H1 (cell line): ENCODE measurements around the gene RBFOX1. TPM values are rescaled to one million over a fixed set of nuclear protein-coding genes. Genes with fewer than 3 reads are reported as not detected.

Experiments
- CTCF ChIA-PET: fragments of 300-600 bp; sonication (Branson Sonifier 250); formaldehyde crosslinking; loops from one replicate; lab custom pipeline; 2021; ENCODE audit not compliant: partially characterized antibody; lab: Charles Lee
- POLR2A ChIA-PET: fragments of 300-600 bp; sonication (Branson Sonifier 250); formaldehyde crosslinking; loops from one replicate; lab custom pipeline; 2021; ENCODE audit warnings: inconsistent platforms; ENCODE audit not compliant: partially characterized antibody; lab: Charles Lee
- DNase-seq, 2 experiments: peaks; one replicate each; pipeline versions ENCODE4 v3.0.0 to v3.0.0-alpha.2; 2010 to 2022; ENCODE audit warnings: low spot score in 2 of 2, low read depth in 1 of 2, mixed read lengths in 1 of 2
- FAIRE-seq: peaks from 2 replicates; lab custom pipeline; 2011; peaks lifted over from hg19 to GRCh38; lab: Jason Lieb, UNC
- H2AFZ ChIP-seq: 2 replicates; pipeline ENCODE4 v1.8.1; 2012; ENCODE audit warnings: low read length, inconsistent platforms
- H2AK5ac ChIP-seq: 2 replicates; pipeline ENCODE4 v1.6.1; 2013; ENCODE audit warnings: low read depth, low read length
- H2BK120ac ChIP-seq: replicated peaks from 2 replicates; pipeline ENCODE3; 2013; ENCODE audit warnings: low read depth, low read length, inconsistent platforms
- H2BK12ac ChIP-seq: 2 replicates; pipeline ENCODE4 v1.6.1; 2013; ENCODE audit warnings: low read depth, low read length
- H2BK15ac ChIP-seq: 2 replicates; pipeline ENCODE4 v1.6.1; 2013; ENCODE audit warnings: low read length
- H2BK20ac ChIP-seq: 2 replicates; pipeline ENCODE4 v1.6.1; 2013; ENCODE audit warnings: low read length
- H2BK5ac ChIP-seq: 2 replicates; pipeline ENCODE4 v1.6.1; 2013; ENCODE audit warnings: low read depth, low read length
- H3K14ac ChIP-seq: 2 replicates; pipeline ENCODE4 v1.6.1; 2013; ENCODE audit warnings: inconsistent platforms; ENCODE audit not compliant: insufficient read length
- H3K18ac ChIP-seq: 2 replicates; pipeline ENCODE4 v1.6.1; 2013; ENCODE audit warnings: low read length; ENCODE audit errors: extremely low read depth
- H3K23ac ChIP-seq: 2 replicates; pipeline ENCODE4 v1.6.1; 2013; ENCODE audit warnings: inconsistent platforms; ENCODE audit not compliant: insufficient read length
- H3K23me2 ChIP-seq: 2 replicates; pipeline ENCODE4 v1.6.1; 2013; ENCODE audit warnings: low read depth, low read length
- H3K27ac ChIP-seq: 2 replicates; pipeline ENCODE4 v1.6.1; 2011; ENCODE audit warnings: low read depth, low read length, inconsistent platforms
- H3K27me3 ChIP-seq, 4 experiments: replicated peaks in 1 of 4; 1 replicate in 1 of 4; 2 replicates in 3 of 4; pipeline versions ENCODE4 v1.6.1 to v1.8.1; 2011 to 2013; ENCODE audit warnings: low read length in 3 of 4, mild to moderate bottlenecking in 3 of 4, inconsistent platforms in 2 of 4, mixed read lengths in 2 of 4, moderate library complexity in 1 of 4; ENCODE audit not compliant: control insufficient read depth in 3 of 4, insufficient read depth in 3 of 4; ENCODE audit errors: extremely low read depth in 1 of 4
- H3K36me3 ChIP-seq, 4 experiments: 2 replicates each; pipeline versions ENCODE4 v1.6.1 to v1.8.1; 2011 to 2013; ENCODE audit warnings: mild to moderate bottlenecking in 4 of 4, low read length in 3 of 4, moderate library complexity in 2 of 4, control low read depth in 1 of 4, inconsistent platforms in 1 of 4; ENCODE audit not compliant: insufficient read depth in 4 of 4, control insufficient read depth in 2 of 4
- H3K4ac ChIP-seq: replicated peaks from 2 replicates; pipeline ENCODE3; 2013; ENCODE audit warnings: low read length, low read depth, mixed read lengths, inconsistent platforms; ENCODE audit not compliant: insufficient read length
- H3K4me1 ChIP-seq, 4 experiments: replicated peaks in 1 of 4; 1 replicate in 1 of 4; 2 replicates in 3 of 4; pipeline versions ENCODE4 v1.6.1 to v1.8.1; 2011 to 2013; ENCODE audit warnings: low read length in 3 of 4, inconsistent platforms in 2 of 4, mixed read lengths in 1 of 4; ENCODE audit not compliant: insufficient read depth in 4 of 4, control insufficient read depth in 3 of 4
- H3K4me2 ChIP-seq, 2 experiments: 2 replicates each; pipeline versions ENCODE4 v1.6.1 to v1.8.1; 2011 to 2013; ENCODE audit warnings: low read depth in 2 of 2, low read length in 2 of 2, control low read depth in 1 of 2, inconsistent platforms in 1 of 2, mild to moderate bottlenecking in 1 of 2; ENCODE audit not compliant: insufficient read depth in 1 of 2
- H3K4me3 ChIP-seq, 4 experiments: fragments of 200-600, 300-600 bp in 1 of 4; sonication (generic), shearing (Covaris generic), sonication (Bioruptor Twin) in 1 of 4; 2 replicates each; pipeline versions ENCODE4 v1.5.1 to v1.8.1; 2011 to 2016; ENCODE audit warnings: low read length in 4 of 4, low read depth in 3 of 4, control low read depth in 2 of 4, inconsistent platforms in 2 of 4, mild to moderate bottlenecking in 2 of 4, mixed read lengths in 1 of 4, moderate library complexity in 1 of 4; ENCODE audit not compliant: insufficient read depth in 2 of 4; ENCODE audit errors: extremely low read depth in 1 of 4
- H3K56ac ChIP-seq: replicated peaks from 2 replicates; pipeline ENCODE3; 2013; ENCODE audit warnings: low read depth, mild to moderate bottlenecking, mixed read lengths, low read length, inconsistent platforms; ENCODE audit not compliant: insufficient read length
- H3K79me1 ChIP-seq: 2 replicates; pipeline ENCODE4 v1.6.1; 2013; ENCODE audit warnings: low read depth, low read length, control low read depth
- H3K79me2 ChIP-seq, 2 experiments: 2 replicates each; pipeline versions ENCODE4 v1.6.1 to v1.8.1; 2012 to 2013; ENCODE audit warnings: low read length in 2 of 2, mild to moderate bottlenecking in 2 of 2, inconsistent platforms in 1 of 2; ENCODE audit not compliant: insufficient read depth in 2 of 2, control insufficient read depth in 1 of 2
- H3K9ac ChIP-seq, 4 experiments: replicated peaks in 1 of 4; 1 replicate in 1 of 4; 2 replicates in 3 of 4; pipeline versions ENCODE4 v1.6.1 to v1.8.1; 2011 to 2013; ENCODE audit warnings: low read depth in 3 of 4, low read length in 3 of 4, control low read depth in 2 of 4, mild to moderate bottlenecking in 2 of 4, moderate library complexity in 2 of 4, inconsistent platforms in 1 of 4; ENCODE audit errors: extremely low read depth in 1 of 4
- H3K9me3 ChIP-seq, 2 experiments: 2 replicates each; pipeline versions ENCODE4 v1.6.1 to v1.8.1; 2012 to 2013; ENCODE audit warnings: mild to moderate bottlenecking in 2 of 2, moderate library complexity in 2 of 2, control low read depth in 1 of 2, inconsistent platforms in 1 of 2, low read depth in 1 of 2, low read length in 1 of 2, mixed read lengths in 1 of 2; ENCODE audit not compliant: insufficient read depth in 2 of 2
- H4K20me1 ChIP-seq, 2 experiments: replicated peaks in 1 of 2; 2 replicates each; pipeline versions ENCODE3 to v1.8.1; 2011 to 2013; ENCODE audit warnings: inconsistent platforms in 2 of 2, low read length in 2 of 2, mild to moderate bottlenecking in 1 of 2; ENCODE audit not compliant: insufficient read depth in 2 of 2, control insufficient read depth in 1 of 2
- H4K5ac ChIP-seq: 2 replicates; pipeline ENCODE4 v1.6.1; 2013; ENCODE audit warnings: low read length, low read depth, mixed read lengths, inconsistent platforms; ENCODE audit not compliant: insufficient read length
- H4K8ac ChIP-seq: 2 replicates; pipeline ENCODE4 v1.8.0; 2013; ENCODE audit warnings: mild to moderate bottlenecking, moderate library complexity, low read length, inconsistent platforms; ENCODE audit not compliant: insufficient read depth; ENCODE audit errors: extremely low read depth
- H4K91ac ChIP-seq: replicated peaks from 2 replicates; pipeline ENCODE3; 2013; ENCODE audit warnings: low read length, mixed read lengths, inconsistent platforms; ENCODE audit not compliant: insufficient read length
- E2F6 ChIP-seq: IDR thresholded peaks from 2 replicates; pipeline ENCODE4 v1.6.1; 2012; ENCODE audit warnings: inconsistent platforms
- POU5F1 ChIP-seq: IDR thresholded peaks from 2 replicates; pipeline ENCODE4 v1.6.1; 2011; ENCODE audit warnings: low read depth, mild to moderate bottlenecking, low read length, moderate library complexity
- RFX5 ChIP-seq: IDR thresholded peaks from 2 replicates; pipeline ENCODE4 v1.6.1; 2011; ENCODE audit warnings: low read depth, low read length, improper control_type of control experiment, borderline replicate concordance
- TBP ChIP-seq: IDR thresholded peaks from 2 replicates; pipeline ENCODE4 v1.6.1; 2011; ENCODE audit warnings: low read depth, low read length, improper control_type of control experiment
- TCF12 ChIP-seq: IDR thresholded peaks from 2 replicates; pipeline ENCODE4 v1.6.1; 2011; ENCODE audit warnings: low read depth, mild to moderate bottlenecking, low read length
- USF2 ChIP-seq: IDR thresholded peaks from 2 replicates; pipeline ENCODE4 v1.6.1; 2011; ENCODE audit warnings: low read length, improper control_type of control experiment
- WGBS, 2 experiments: shearing (Covaris generic) in 1 of 2; methylation state at CpG; one replicate each; pipeline versions ENCODE4 v1.1.6 to v1.1.7; 2013 to 2015; ENCODE audit warnings: low lambda C conversion rate in 2 of 2, mixed read lengths in 2 of 2, inconsistent platforms in 1 of 2, low coverage in 1 of 2, missing lambda C conversion rate in 1 of 2; ENCODE audit not compliant: insufficient replicate concordance in 2 of 2, insufficient coverage in 1 of 2, insufficient read length in 1 of 2; ENCODE audit errors: extremely low coverage in 1 of 2, missing lambda C conversion rate in 1 of 2; 5-methylcytosine and 5-hydroxymethylcytosine counted together
- polyA plus RNA-seq, 7 experiments: library from polyadenylated mRNA; depleted of rRNA in 3 of 7; stranded (reverse) in 5 of 7; unstranded in 2 of 7; fragments of >200 nt in 5 of 7; fragments of 200-250 nt in 2 of 7; gene quantifications; 1 replicate in 5 of 7; 2 replicates in 1 of 7; 4 replicates in 1 of 7; pipeline versions ENCODE4 v1.2.1 to v1.2.3, GENCODE V29; 2011 to 2013; ENCODE audit warnings: missing spikeins in 2 of 7, mixed read lengths in 2 of 7
- total RNA-seq: library from RNA; stranded (reverse); fragmentation: NEBNext Ultra II Directional; extraction: Animal tissue kit (Norgen Biotek cat#: 25700); gene quantifications from 2 replicates; pipeline ENCODE4 v1.2.1, GENCODE V29; 2021

RBFOX1 gene
- total and polyA plus RNA-seq, 2 of the 8 experiments (the other 6 are each of a cell fraction or from before 2014, with no cell fraction given): 1.7 to 2.8 TPM

GRCh38 chr16:7431723-7432122 is 99.1 kb downstream of the RBFOX1 start:
- H3K9me3 ChIP-seq: no peaks in the 10 kb centered on the region
- FAIRE-seq: no peak

More at GRCh38 chr16:7431723-7432122, 99.1 kb downstream of the RBFOX1 start:
- Histone ChIP-seq H2BK120ac (no peak overlapping the region), H3K9ac (no peak overlapping the region), H3K4me2 (no peak overlapping the region), H3K14ac (no peak overlapping the region), H2BK5ac (0 out of 2 replicates have a peak overlapping the region, but pooled peaks have one; percentile 19), H3K4ac (no peak overlapping the region), H2BK12ac (no peak overlapping the region), H2AK5ac (no peak overlapping the region), H3K27me3 (no peaks in the 10 kb centered on the region), H4K5ac (no peak overlapping the region), H3K79me1 (no peaks in the 10 kb centered on the region), H4K91ac (no peak overlapping the region), H2AFZ (no peak overlapping the region), H4K8ac (no peak overlapping the region), H3K27ac (no peak overlapping the region), H4K20me1 (no peaks in the 10 kb centered on the region), H3K4me1 (peaks cover 0 to 3% (median 0%) of the 10 kb centered on the region in 4 experiments; a peak in 2 of 7 replicates), H3K79me2 (no peaks in the 10 kb centered on the region), H3K23ac (no peak overlapping the region), H3K18ac (no peak overlapping the region), H3K56ac (no peak overlapping the region), H3K36me3 (no peaks in the 10 kb centered on the region), H3K4me3 (no peak overlapping the region), H2BK20ac (no peak overlapping the region), H3K23me2 (no peaks in the 10 kb centered on the region), H2BK15ac (no peak overlapping the region)
- DNase-seq: no peak
- WGBS, 2 experiments: 76% methylated on average over 2 of the region's 2 CpGs; no CpG with 5 or more reads in 1 of the 2 experiments
- ChIA-PET CTCF (interaction anchor here (1.0 kb wide), 2 partner anchors 9 to 721 kb away, joined by 3 read pairs; no protein-coding TSS in a partner anchor), POLR2A (interaction anchor here (1.3 kb wide), 1 partner anchor 9 kb away, joined by 4 read pairs; no protein-coding TSS in a partner anchor)
- no peak for TF ChIP-seq TBP
- TF ChIP-seq E2F6: no peak
- TF ChIP-seq RFX5: no peak
- no peak for TF ChIP-seq USF2
- no peak for TF ChIP-seq POU5F1
- TF ChIP-seq TCF12: no peak
